Keratinocyte (primary cell): ENCODE results near the gene TMCC2. TPM values are rescaled to one million over a fixed set of nuclear protein-coding genes. Genes with fewer than 3 reads are reported as not detected.

Source experiments
- DNase-seq: peaks from one replicate; pipeline ENCODE4 v3.0.0-alpha.2; 2011; ENCODE audit warnings: low read depth, missing footprints, low spot score
- FAIRE-seq: peaks from 2 replicates; lab custom pipeline; 2011; peaks lifted over from hg19 to GRCh38; lab: Jason Lieb, UNC
- H2AFZ ChIP-seq: 2 replicates; pipeline ENCODE4 v1.6.0; 2012; ENCODE audit warnings: low read length, control low read depth, inconsistent platforms; ENCODE audit not compliant: control insufficient read depth
- H3K27ac ChIP-seq: 2 replicates; pipeline ENCODE4 v1.5.1; 2011; ENCODE audit warnings: low read length; ENCODE audit not compliant: control insufficient read depth, insufficient read depth
- H3K27me3 ChIP-seq: 3 replicates; pipeline ENCODE4 v1.6.0; 2011; ENCODE audit warnings: low read length; ENCODE audit not compliant: control insufficient read depth, insufficient read depth; ENCODE audit errors: extremely low read depth
- H3K36me3 ChIP-seq, 2 experiments: 2 replicates in 1 of 2; 3 replicates in 1 of 2; pipeline ENCODE4 v1.5.1; 2011; ENCODE audit warnings: low read length in 2 of 2, mild to moderate bottlenecking in 1 of 2; ENCODE audit not compliant: control insufficient read depth in 2 of 2, insufficient read depth in 2 of 2; ENCODE audit errors: extremely low read depth in 1 of 2
- H3K4me1 ChIP-seq: 3 replicates; pipeline ENCODE4 v1.5.1; 2011; ENCODE audit warnings: low read length; ENCODE audit not compliant: control insufficient read depth, insufficient read depth; ENCODE audit errors: extremely low read depth
- H3K4me2 ChIP-seq: 3 replicates; pipeline ENCODE4 v1.6.0; 2011; ENCODE audit warnings: low read depth, low read length; ENCODE audit not compliant: control insufficient read depth, insufficient read depth; ENCODE audit errors: extremely low read depth
- H3K4me3 ChIP-seq, 3 experiments: fragments of 200-600 bp in 1 of 3; sonication (generic) in 1 of 3; 2 replicates in 2 of 3; 3 replicates in 1 of 3; pipeline ENCODE4 v1.5.1; 2011 to 2016; ENCODE audit warnings: low read length in 3 of 3, mild to moderate bottlenecking in 3 of 3, control low read depth in 2 of 3, inconsistent platforms in 1 of 3, low read depth in 1 of 3, mixed read lengths in 1 of 3, mixed run types in 1 of 3, moderate library complexity in 1 of 3; ENCODE audit not compliant: control insufficient read depth in 2 of 3, insufficient read depth in 2 of 3; ENCODE audit errors: extremely low read depth in 1 of 3
- H3K79me2 ChIP-seq: 2 replicates; pipeline ENCODE4 v1.6.0; 2012; ENCODE audit warnings: low read length; ENCODE audit not compliant: control insufficient read depth, insufficient read depth
- H3K9ac ChIP-seq: 3 replicates; pipeline ENCODE4 v1.6.0; 2011; ENCODE audit warnings: low read length; ENCODE audit not compliant: control insufficient read depth, insufficient read depth; ENCODE audit errors: extremely low read depth
- H3K9me1 ChIP-seq: 3 replicates; pipeline ENCODE4 v1.6.0; 2011; ENCODE audit warnings: low read length; ENCODE audit not compliant: control insufficient read depth, insufficient read depth; ENCODE audit errors: extremely low read depth
- H3K9me3 ChIP-seq: 2 replicates; pipeline ENCODE4 v1.5.1; 2012; ENCODE audit warnings: low read depth, low read length; ENCODE audit not compliant: control insufficient read depth
- H4K20me1 ChIP-seq: 3 replicates; pipeline ENCODE4 v1.6.0; 2011; ENCODE audit warnings: low read length; ENCODE audit not compliant: control insufficient read depth, insufficient read depth; ENCODE audit errors: extremely low read depth
- CTCF ChIP-seq, 3 experiments: IDR thresholded peaks in 1 of 3; conservative IDR thresholded peaks in 1 of 3; optimal IDR thresholded peaks in 1 of 3; 2 replicates in 2 of 3; 3 replicates in 1 of 3; pipeline versions ENCODE3 to v1.5.1; 2011; ENCODE audit warnings: low read length in 3 of 3, mild to moderate bottlenecking in 3 of 3, moderate library complexity in 2 of 3, control low read depth in 1 of 3, inconsistent platforms in 1 of 3; ENCODE audit not compliant: insufficient read depth in 2 of 3; ENCODE audit errors: extremely low read depth in 1 of 3
- EZH2 ChIP-seq: IDR thresholded peaks from one replicate; pipeline ENCODE4 v1.6.1; 2012; ENCODE audit warnings: inconsistent platforms, mild to moderate bottlenecking, low read length, moderate library complexity
- dilution Hi-C: fragments of 300-500 bp; cut with MboI; formaldehyde crosslinking; loops from one replicate; pipeline ENCODE4 v1.7.0; 2020; ENCODE audit warnings: low sequenced_read_pairs; ENCODE audit not compliant: extremely low pct_ligation_motif_present
- polyA plus RNA-seq, 5 experiments: library from polyadenylated mRNA; depleted of rRNA in 3 of 5; stranded (reverse) in 3 of 5; stranded (forward) in 1 of 5; unstranded in 1 of 5; fragments of >200 nt; gene quantifications; 1 replicate in 1 of 5; 2 replicates in 3 of 5; 3 replicates in 1 of 5; pipeline versions ENCODE4 v1.2.1 to v1.2.3, GENCODE V29; 2011 to 2012; ENCODE audit warnings: missing spikeins in 2 of 5, low read depth in 1 of 5, low replicate concordance in 1 of 5

The TMCC2 gene
- polyA plus RNA-seq, 1 donor (not counting 4 experiments of a cell fraction or from before 2014, with no cell fraction given), result 0.60 TPM

GRCh38 chr1:205256951-205257625 lies 29.3 kb downstream of the TMCC2 start:
- no peaks in the 10 kb centered on the region for H3K79me2 ChIP-seq
- no peaks in the 10 kb centered on the region for H3K36me3 ChIP-seq
- FAIRE-seq (no peak), DNase-seq (no peak)
- H3K4me1 ChIP-seq, result peaks cover 24% of the 10 kb centered on the region
- TF ChIP-seq CTCF (optimal IDR thresholded peaks at IDR 0.05 in 1 of 3, IDR thresholded peaks at IDR 0.05 in 1 of 3, conservative IDR thresholded peaks at IDR 0.05 in 1 of 3; ENCODE audit: extremely low read depth in 1 of 3, insufficient read depth in 2 of 3, low read length in 3 of 3), result no peak
- dilution Hi-C loops, result no loop called here
- no peaks in the 10 kb centered on the region for H3K27me3 ChIP-seq
- H3K9me1 ChIP-seq, result no peaks in the 10 kb centered on the region
- no peak overlapping the region for H3K4me3 ChIP-seq
- no peak overlapping the region for H3K4me2 ChIP-seq
- no peak overlapping the region for H3K27ac ChIP-seq
- no peak overlapping the region for H2AFZ ChIP-seq
- no peak overlapping the region for H3K9ac ChIP-seq
- no peaks in the 10 kb centered on the region for H3K9me3 ChIP-seq
- H4K20me1 ChIP-seq, result peaks cover 4% of the 10 kb centered on the region

DNA sequence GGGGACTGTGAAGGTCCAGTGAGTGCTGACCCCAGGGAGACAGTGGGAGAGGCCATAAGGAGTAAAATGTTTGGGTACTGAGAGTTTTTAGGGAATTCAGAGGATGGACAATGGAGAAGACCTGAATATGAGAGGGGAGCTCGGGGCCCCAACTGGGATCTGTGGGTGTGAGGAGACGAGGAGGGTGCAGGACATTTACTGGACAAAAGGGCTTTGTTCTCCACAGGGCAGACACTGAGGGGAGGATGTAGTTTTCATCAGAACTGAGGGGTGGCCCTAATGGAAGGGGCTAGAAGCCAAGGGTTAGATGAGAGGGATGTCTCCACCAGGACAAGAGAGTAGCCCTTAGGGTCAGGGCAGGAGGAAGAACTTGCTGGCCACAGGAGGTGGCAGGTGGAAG lies 30.0 kb downstream of the TMCC2 start:
- H3K27me3 ChIP-seq, result no peaks in the 10 kb centered on the region
- no peak overlapping the region for H3K4me3 ChIP-seq
- H3K79me2 ChIP-seq, result no peaks in the 10 kb centered on the region
- DNase-seq (no peak), FAIRE-seq (no peak)
- no peaks in the 10 kb centered on the region for H3K36me3 ChIP-seq
- H4K20me1 ChIP-seq, result peaks cover 4% of the 10 kb centered on the region
- no peak overlapping the region for H3K4me2 ChIP-seq
- dilution Hi-C loops, result no loop called here
- no peaks in the 10 kb centered on the region for H3K9me3 ChIP-seq
- H3K9me1 ChIP-seq, result no peaks in the 10 kb centered on the region
- no peak overlapping the region for H3K27ac ChIP-seq
- no peak overlapping the region for H2AFZ ChIP-seq
- no peak for TF ChIP-seq EZH2
- no peak overlapping the region for H3K9ac ChIP-seq
- peaks cover 24% of the 10 kb centered on the region for H3K4me1 ChIP-seq

- Histone ChIP-seq H3K27ac (peak overlapping the region; percentile 80), H4K20me1 (peaks cover 4% of the 10 kb centered on the region), H3K79me2 (no peaks in the 10 kb centered on the region), H3K4me1 (peaks cover 24% of the 10 kb centered on the region), H3K36me3 (no peaks in the 10 kb centered on the region), H3K4me3 (no peak overlapping the region), H3K27me3 (no peaks in the 10 kb centered on the region), H3K4me2 (peak overlapping the region; percentile 76), H2AFZ (peak overlapping the region; percentile 7), H3K9me1 (no peaks in the 10 kb centered on the region), H3K9ac (peak overlapping the region; percentile 46), H3K9me3 (no peaks in the 10 kb centered on the region)
- DNase-seq (no peak), FAIRE-seq (no peak)
- TF ChIP-seq CTCF (optimal IDR thresholded peaks at IDR 0.05 in 1 of 3, IDR thresholded peaks at IDR 0.05 in 1 of 3, conservative IDR thresholded peaks at IDR 0.05 in 1 of 3; ENCODE audit: extremely low read depth in 1 of 3, insufficient read depth in 2 of 3, low read length in 3 of 3) (no peak), EZH2 (no peak)
- dilution Hi-C loops, result no loop called here
Observed at GRCh38 chr1:205258261-205258691, 30.5 kb downstream of the TMCC2 start.
